Stimulated activated effector memory CD8-positive, alpha-beta T cell treated with anti-CD3 and anti-CD28 coated beads, Interleukin-12 subunit alpha, Interleukin-12 subunit beta, amount 100 ng/mL, for 72 hours (primary cell): Measurements from ENCODE around the gene PLEKHO2.

Experiments used
- ATAC-seq: fragments of 150-1000 bp; cut with Tn5 transposase; 2 replicates; pipeline ENCODE4 v1.10.0; 2021
- DNase-seq, 2 donors: peaks; one replicate each; pipeline ENCODE4 v3.0.0; 2021 to 2022; ENCODE audit warnings: low spot score in 2 of 2
- H3K27ac Mint-ChIP-seq: one replicate; pipeline ENCODE4 v1.8.0; 2022; ENCODE audit warnings: mild to moderate bottlenecking, mixed read lengths
- H3K36me3 Mint-ChIP-seq: one replicate; pipeline ENCODE4 v1.8.0; 2022; ENCODE audit warnings: mild to moderate bottlenecking, mixed read lengths
- H3K4me1 Mint-ChIP-seq: one replicate; pipeline ENCODE4 v1.8.0; 2022; ENCODE audit warnings: mixed read lengths
- H3K4me3 Mint-ChIP-seq: one replicate; pipeline ENCODE4 v1.8.0; 2022; ENCODE audit warnings: mild to moderate bottlenecking, mixed read lengths
- H3K9me3 Mint-ChIP-seq: one replicate; pipeline ENCODE4 v1.8.0; 2022; ENCODE audit warnings: mixed read lengths

Gene PLEKHO2

GRCh38 chr15:64904189-64904588 lies 62.5 kb downstream of the PLEKHO2 start:
- H3K27ac Mint-ChIP-seq: no peak overlapping the region
- H3K4me1 Mint-ChIP-seq: peaks cover 40% of the 10 kb centered on the region
- peaks cover 6% of the 10 kb centered on the region for H3K36me3 Mint-ChIP-seq
- DNase-seq (no peak), ATAC-seq (no peak)
- peaks cover 5% of the 10 kb centered on the region for H3K9me3 Mint-ChIP-seq
- H3K4me3 Mint-ChIP-seq: no peak overlapping the region

- H3K4me3 Mint-ChIP-seq: peak overlapping the region; percentile 75
- H3K4me1 Mint-ChIP-seq: peaks cover 40% of the 10 kb centered on the region
- H3K27ac Mint-ChIP-seq: peak overlapping the region; percentile 92
- peak; percentile 83 for ATAC-seq
- DNase-seq: peak; percentile 64 to 90
- H3K36me3 Mint-ChIP-seq: peaks cover 6% of the 10 kb centered on the region
- peaks cover 5% of the 10 kb centered on the region for H3K9me3 Mint-ChIP-seq
These were observed 63.6 kb downstream of the PLEKHO2 start for GRCh38 chr15:64905119-64905831.

GRCh38 chr15:64905941-64906340 lies 64.2 kb downstream of the PLEKHO2 start:
- Mint-ChIP-seq H3K36me3 (peaks cover 6% of the 10 kb centered on the region), H3K4me3 (peak overlapping the region; percentile 75), H3K9me3 (peaks cover 1% of the 10 kb centered on the region), H3K4me1 (peaks cover 44% of the 10 kb centered on the region), H3K27ac (no peak overlapping the region)
- DNase-seq (no peak), ATAC-seq (no peak)

- no peak for ATAC-seq
- peaks cover 6% of the 10 kb centered on the region for H3K36me3 Mint-ChIP-seq
- no peak overlapping the region for H3K27ac Mint-ChIP-seq
- no peaks in the 10 kb centered on the region for H3K9me3 Mint-ChIP-seq
- H3K4me3 Mint-ChIP-seq: no peak overlapping the region
- no peak for DNase-seq
- peaks cover 48% of the 10 kb centered on the region for H3K4me1 Mint-ChIP-seq
These were observed 64.7 kb downstream of the PLEKHO2 start for GRCh38 chr15:64906402-64906801.

- no peak for DNase-seq
- Mint-ChIP-seq H3K36me3 (peaks cover 6% of the 10 kb centered on the region), H3K27ac (no peak overlapping the region), H3K9me3 (no peaks in the 10 kb centered on the region), H3K4me3 (no peak overlapping the region), H3K4me1 (peaks cover 37% of the 10 kb centered on the region)
- ATAC-seq: no peak
These were observed 66.3 kb downstream of the PLEKHO2 start for GRCh38 chr15:64907991-64908390.

- H3K36me3 Mint-ChIP-seq: peaks cover 6% of the 10 kb centered on the region
- H3K9me3 Mint-ChIP-seq: no peaks in the 10 kb centered on the region
- no peak overlapping the region for H3K27ac Mint-ChIP-seq
- H3K4me3 Mint-ChIP-seq: no peak overlapping the region
- DNase-seq: no peak
- ATAC-seq: no peak
- H3K4me1 Mint-ChIP-seq: peaks cover 24% of the 10 kb centered on the region
These were observed 67.8 kb downstream of the PLEKHO2 start for GRCh38 chr15:64909546-64909945.

- Mint-ChIP-seq H3K27ac (no peak within 1 kb of the TSS), H3K9me3 (no peaks in the 10 kb centered on the region), H3K4me3 (peak within 1 kb of the TSS; percentile 67), H3K4me1 (peaks cover 33% of the 10 kb centered on the region), H3K36me3 (no peaks in the 10 kb centered on the region)
- DNase-seq (peak; percentile 44 to 67), ATAC-seq (peak; percentile 89)
These were observed 69.8 kb downstream of the PLEKHO2 start, which contains the start of gene ANKDD1A for GRCh38 chr15:64911311-64912186. TSS of gene ANKDD1A (plus strand) at chr15:64911902. CDS start at chr15:64911931, 29 bp downstream.

- Mint-ChIP-seq H3K27ac (no peak overlapping the region), H3K36me3 (no peaks in the 10 kb centered on the region), H3K4me3 (peak overlapping the region; percentile 67), H3K9me3 (no peaks in the 10 kb centered on the region), H3K4me1 (peaks cover 38% of the 10 kb centered on the region)
- ATAC-seq (no peak), DNase-seq (no peak)
These were observed 70.9 kb downstream of the PLEKHO2 start for GRCh38 chr15:64912379-64913325.

- Mint-ChIP-seq H3K4me3 (no peak overlapping the region), H3K27ac (peak overlapping the region; percentile 7), H3K4me1 (peaks cover 36% of the 10 kb centered on the region), H3K36me3 (no peaks in the 10 kb centered on the region), H3K9me3 (no peaks in the 10 kb centered on the region)
- DNase-seq (no peak), ATAC-seq (no peak)
These were observed 74.0 kb downstream of the PLEKHO2 start for GRCh38 chr15:64915518-64916227.

- no peaks in the 10 kb centered on the region for H3K9me3 Mint-ChIP-seq
- DNase-seq: no peak
- H3K4me3 Mint-ChIP-seq: no peak overlapping the region
- H3K36me3 Mint-ChIP-seq: no peaks in the 10 kb centered on the region
- H3K4me1 Mint-ChIP-seq: peaks cover 29% of the 10 kb centered on the region
- ATAC-seq: no peak
- peak overlapping the region; percentile 7 for H3K27ac Mint-ChIP-seq
These were observed 74.7 kb downstream of the PLEKHO2 start for GRCh38 chr15:64916365-64916764.

GRCh38 chr15:64917211-64917610 lies 75.5 kb downstream of the PLEKHO2 start:
- no peak for ATAC-seq
- Mint-ChIP-seq H3K9me3 (no peaks in the 10 kb centered on the region), H3K4me1 (peaks cover 27% of the 10 kb centered on the region), H3K27ac (peak overlapping the region; percentile 7), H3K4me3 (no peak overlapping the region), H3K36me3 (no peaks in the 10 kb centered on the region)
- DNase-seq: no peak
